AG04449 (cell line): ENCODE data around the gene ITPR1.

Experiments
- CTCF ChIA-PET: fragments of 350-600 bp; formaldehyde crosslinking; extraction: SDS; loops from one replicate; lab custom pipeline; 2021; ENCODE audit warnings: antibody characterized with exemption; lab: Yijun Ruan, JAX
- POLR2A ChIA-PET: fragments of 400-600, 350-600 bp; formaldehyde crosslinking; extraction: SDS; loops from one replicate; lab custom pipeline; 2020; ENCODE audit warnings: antibody characterized with exemption, inconsistent platforms; lab: Yijun Ruan, JAX
- DNase-seq: peaks from one replicate; pipeline ENCODE4 v3.0.0-alpha.2; 2010; ENCODE audit warnings: low read depth, low spot score
- H3K4me3 ChIP-seq: 2 replicates; pipeline ENCODE4 v1.5.1; 2011; ENCODE audit warnings: low read depth, mild to moderate bottlenecking, control low read depth, low read length
- CTCF ChIP-seq: IDR thresholded peaks from one replicate; pipeline ENCODE4 v1.5.1; 2011; ENCODE audit warnings: mild to moderate bottlenecking, moderate library complexity, low read length, control low read depth, inconsistent platforms; ENCODE audit not compliant: insufficient read depth; ENCODE audit errors: missing control alignments

The ITPR1 gene

GRCh38 chr3:4804161-4805058 lies 311.3 kb downstream of the ITPR1 start:
- POLR2A ChIA-PET, result no interaction called here
- CTCF ChIA-PET, result no interaction called here
- no peak for TF ChIP-seq CTCF
- no peak for DNase-seq
- no peak overlapping the region for H3K4me3 ChIP-seq

- DNase-seq, result no peak
- H3K4me3 ChIP-seq, result no peak overlapping the region
- no peak for TF ChIP-seq CTCF
- POLR2A ChIA-PET, result no interaction called here
- CTCF ChIA-PET, result interaction anchor here (1.8 kb wide), 1 partner anchor 10 kb away, joined by 4 read pairs; no protein-coding TSS in a partner anchor
Measured at GRCh38 chr3:4805662-4806061, 312.5 kb downstream of the ITPR1 start.

GRCh38 chr3:4806535-4807108 lies 313.5 kb downstream of the ITPR1 start:
- ChIA-PET CTCF (interaction anchor here (1.8 kb wide), 1 partner anchor 9 kb away, joined by 4 read pairs; no protein-coding TSS in a partner anchor), POLR2A (no interaction called here)
- TF ChIP-seq CTCF, result no peak
- no peak overlapping the region for H3K4me3 ChIP-seq
- no peak for DNase-seq

GRCh38 chr3:4807381-4808280 lies 314.5 kb downstream of the ITPR1 start:
- DNase-seq, result no peak
- ChIA-PET CTCF (interaction anchor here (1.8 kb wide), 1 partner anchor 8 kb away, joined by 4 read pairs; no protein-coding TSS in a partner anchor), POLR2A (no interaction called here)
- H3K4me3 ChIP-seq, result no peak overlapping the region
- no peak for TF ChIP-seq CTCF

- ChIA-PET CTCF (no interaction called here), POLR2A (no interaction called here)
- no peak for TF ChIP-seq CTCF
- H3K4me3 ChIP-seq, result no peak overlapping the region
- DNase-seq, result no peak
Measured at GRCh38 chr3:4808637-4809036, 315.5 kb downstream of the ITPR1 start.

- ChIA-PET CTCF (interaction anchor here (1.0 to 1.7 kb wide), 2 partner anchors 13 to 267 kb away, joined by 3 read pairs; no protein-coding TSS in a partner anchor), POLR2A (no interaction called here)
- no peak for TF ChIP-seq CTCF
- no peak overlapping the region for H3K4me3 ChIP-seq
- DNase-seq, result no peak
Measured at GRCh38 chr3:4809922-4810321, 316.8 kb downstream of the ITPR1 start.
